GM12878 (cell line): ENCODE data around the gene ICE2. TPM values are rescaled to one million over a fixed set of nuclear protein-coding genes. Genes with fewer than 3 reads are reported as not detected.

ENCODE experiments used
- ATAC-seq: fragments of 200-7000 bp; cut with Tn5 transposase; 3 replicates; pipeline ENCODE4 v1.9.1; 2020; ENCODE audit warnings: mild to moderate bottlenecking, moderate library complexity
- BruUV-seq: library from RNA; stranded (reverse); fragments of 400-500 nt; replicated peaks from 2 replicates; lab custom pipeline; 2021; lab: Mats Ljungman, UMichigan
- CTCF ChIA-PET: fragments of 300-600 bp; sonication (Branson Sonifier 250); formaldehyde crosslinking; extraction: SDS; loops from one replicate; lab custom pipeline; 2021; ENCODE audit warnings: inconsistent platforms; lab: Yijun Ruan, JAX
- POLR2A ChIA-PET: fragments of 350-600 bp; formaldehyde crosslinking; extraction: SDS; loops from one replicate; lab custom pipeline; 2021; ENCODE audit warnings: inconsistent platforms; lab: Charles Lee
- RAD21 ChIA-PET: fragments of 300-600 bp; sonication (Branson Sonifier 250); formaldehyde crosslinking; loops from one replicate; lab custom pipeline; 2023; ENCODE audit warnings: antibody characterized with exemption; ENCODE audit not compliant: unreplicated experiment; lab: Charles Lee
- SMC1A ChIA-PET: fragments of 300-600 bp; sonication (Branson Sonifier 250); formaldehyde crosslinking; loops from one replicate; lab custom pipeline; 2023; ENCODE audit not compliant: unreplicated experiment, uncharacterized antibody; lab: Charles Lee
- DNase-seq: peaks from one replicate; pipeline ENCODE4 v3.0.0-alpha.2; 2011; ENCODE audit warnings: low read depth, low spot score
- FAIRE-seq: peaks from 3 replicates; lab custom pipeline; 2011; peaks lifted over from hg19 to GRCh38; lab: Jason Lieb, UNC
- H2AFZ ChIP-seq: 2 replicates; pipeline ENCODE4 v1.6.0; 2011; ENCODE audit warnings: low read depth, low read length, control low read depth; ENCODE audit not compliant: control insufficient read depth
- H3K27ac ChIP-seq: 2 replicates; pipeline ENCODE4 v1.5.1; 2011; ENCODE audit warnings: control low read depth; ENCODE audit not compliant: control insufficient read depth, insufficient read depth
- H3K27me3 ChIP-seq, 2 experiments: replicated peaks in 1 of 2; 2 replicates each; pipeline versions ENCODE4 v1.6.0 to v1.6.1; 2011; ENCODE audit warnings: low read length in 1 of 2; ENCODE audit not compliant: control insufficient read depth in 2 of 2, insufficient read depth in 2 of 2
- H3K36me3 ChIP-seq, 2 experiments: 2 replicates each; pipeline ENCODE4 v1.5.1; 2011; ENCODE audit warnings: low read length in 1 of 2; ENCODE audit not compliant: control insufficient read depth in 2 of 2, insufficient read depth in 2 of 2
- H3K4me1 ChIP-seq: 2 replicates; pipeline ENCODE4 v1.6.1; 2011; ENCODE audit warnings: mild to moderate bottlenecking, low read length, moderate library complexity, mixed read lengths; ENCODE audit not compliant: control insufficient read depth, insufficient read depth
- H3K4me2 ChIP-seq: 2 replicates; pipeline ENCODE4 v1.6.0; 2011; ENCODE audit warnings: control low read depth; ENCODE audit not compliant: control insufficient read depth, insufficient read depth
- H3K4me3 ChIP-seq: fragments of 200-600 bp; sonication (generic); 2 replicates; pipeline ENCODE4 v1.5.1; 2016
- H3K79me2 ChIP-seq: 2 replicates; pipeline ENCODE4 v1.6.0; 2011; ENCODE audit warnings: low read length; ENCODE audit not compliant: control insufficient read depth, insufficient read depth
- H3K9ac ChIP-seq: 2 replicates; pipeline ENCODE4 v1.8.0; 2011; ENCODE audit warnings: low read length, control low read depth, mixed read lengths; ENCODE audit not compliant: control insufficient read depth, insufficient read depth
- H3K9me3 ChIP-seq: replicated peaks from 3 replicates; pipeline ENCODE4 v1.5.1; 2011; ENCODE audit warnings: mild to moderate bottlenecking, low read length; ENCODE audit not compliant: control insufficient read depth, insufficient read depth
- H4K20me1 ChIP-seq: 2 replicates; pipeline ENCODE4 v1.6.0; 2011; ENCODE audit not compliant: control insufficient read depth, insufficient read depth
- CBX5 ChIP-seq: sonication (generic); IDR thresholded peaks from 2 replicates; pipeline ENCODE4 v1.6.1; 2016; ENCODE audit warnings: low read depth, moderate library complexity, mild to moderate bottlenecking, inconsistent platforms
- CTCF ChIP-seq, 3 experiments: IDR thresholded peaks in 2 of 3; conservative IDR thresholded peaks in 1 of 3; 2 replicates each; pipeline ENCODE4 v1.5.1; 2011; ENCODE audit warnings: low read depth in 3 of 3, low read length in 3 of 3, mild to moderate bottlenecking in 3 of 3, control low read depth in 2 of 3, moderate library complexity in 2 of 3, inconsistent platforms in 1 of 3, mixed read lengths in 1 of 3; ENCODE audit not compliant: control insufficient read depth in 2 of 3, insufficient read depth in 1 of 3; ENCODE audit errors: extremely low read depth in 1 of 3
- FOS ChIP-seq: IDR thresholded peaks from 3 replicates; pipeline ENCODE4 v1.6.1; 2011; ENCODE audit warnings: borderline replicate concordance; ENCODE audit not compliant: insufficient read length; ENCODE audit errors: extremely low read depth
- HDGF ChIP-seq: fragments of 450-650 bp; IDR thresholded peaks from 2 replicates; pipeline ENCODE4 v1.6.1; 2016; ENCODE audit warnings: antibody characterized with exemption
- NFXL1 ChIP-seq: fragments of 450-650 bp; IDR thresholded peaks from 2 replicates; pipeline ENCODE4 v1.6.1; 2017; ENCODE audit warnings: antibody characterized with exemption, mild to moderate bottlenecking, borderline replicate concordance
- NFYA ChIP-seq: IDR thresholded peaks from 2 replicates; pipeline ENCODE4 v1.6.1; 2011; ENCODE audit warnings: low read depth, mild to moderate bottlenecking, low read length, improper control_type of control experiment, borderline replicate concordance
- PAX5 ChIP-seq: IDR thresholded peaks from 2 replicates; pipeline ENCODE4 v1.6.1; 2011; ENCODE audit warnings: low read depth, low read length, borderline replicate concordance
- POU2F2 ChIP-seq: IDR thresholded peaks from 3 replicates; pipeline ENCODE4 v1.6.1; 2011; ENCODE audit warnings: low read depth, mild to moderate bottlenecking, low read length, borderline replicate concordance
- SKIL ChIP-seq: fragments of 450-650 bp; IDR thresholded peaks from 2 replicates; pipeline ENCODE4 v1.6.1; 2017; ENCODE audit warnings: mild to moderate bottlenecking, low read depth, inconsistent platforms; ENCODE audit not compliant: poor library complexity, severe bottlenecking
- TARDBP ChIP-seq: IDR thresholded peaks from 2 replicates; pipeline ENCODE4 v1.6.1; 2016; ENCODE audit warnings: borderline replicate concordance
- TCF3 ChIP-seq: IDR thresholded peaks from 2 replicates; pipeline ENCODE4 v1.6.1; 2012; ENCODE audit warnings: low read depth, mild to moderate bottlenecking, low read length, borderline replicate concordance; ENCODE audit not compliant: insufficient read depth
- WGBS: methylation state at CpG from one replicate; pipeline ENCODE4 v1.1.6; 2016; ENCODE audit warnings: low lambda C conversion rate; ENCODE audit not compliant: insufficient replicate concordance, insufficient coverage; ENCODE audit errors: missing lambda C conversion rate; 5-methylcytosine and 5-hydroxymethylcytosine counted together
- in situ Hi-C: fragments of 300-500 bp; cut with MboI; formaldehyde crosslinking; loops from 9 replicates; pipeline ENCODE4 v1.14.3; 2018; ENCODE audit warnings: mixed read lengths
- intact Hi-C: fragments of 100-400 bp; cut with micrococcal nuclease; formaldehyde crosslinking; loops from one replicate; pipeline ENCODE4 v1.14.2; 2022; ENCODE audit not compliant: unreplicated experiment
- polyA plus RNA-seq, 11 experiments: library from polyadenylated mRNA; depleted of rRNA in 4 of 11; unstranded in 6 of 11; stranded (reverse) in 5 of 11; fragments of >200 nt; fragmentation: Nextera tagmentation in 4 of 11; fragmentation: Illumina TruSeq in 1 of 11; extraction: Ambion mirVana in 4 of 11; extraction: Trizol in 1 of 11; gene quantifications; 1 replicate in 1 of 11; 2 replicates in 10 of 11; pipeline versions ENCODE4 v1.2.1 to v1.2.3, GENCODE V29; 2011 to 2016; ENCODE audit warnings: inconsistent platforms in 2 of 11, missing spikeins in 2 of 11, low read depth in 1 of 11
- total RNA-seq, 4 experiments: library from RNA; depleted of rRNA in 3 of 4; stranded (reverse); fragments of >200 nt in 3 of 4; fragmentation: Illumina TruSeq in 1 of 4; extraction: Trizol in 1 of 4; gene quantifications; 2 replicates each; pipeline versions ENCODE4 v1.2.1 to v1.2.3, GENCODE V29; 2013 to 2021
- TF ChIP-seq, protein P1 (sequence below): IDR thresholded peaks from 2 replicates; pipeline ENCODE4 v1.6.1; 2011; ENCODE audit warnings: low read depth, low read length, improper control_type of control experiment, borderline replicate concordance
- TF ChIP-seq, protein P2 (sequence below): fragments of 450-650 bp; IDR thresholded peaks from 2 replicates; pipeline ENCODE4 v1.6.1; 2017; ENCODE audit warnings: antibody characterized with exemption, mild to moderate bottlenecking, moderate library complexity
- TF ChIP-seq, protein P3 (sequence below): IDR thresholded peaks from 2 replicates; pipeline ENCODE4 v1.6.1; 2011; ENCODE audit warnings: borderline replicate concordance, low read depth, mild to moderate bottlenecking, moderate library complexity, low read length; ENCODE audit not compliant: insufficient read depth, poor library complexity, severe bottlenecking

ICE2 gene
- total and polyA plus RNA-seq, 10 of the 15 experiments (the other 5 are each of a cell fraction or from before 2014, with no cell fraction given), result 14.2 to 62.0 (median 44.9) TPM

- Histone ChIP-seq H3K4me2 (peak overlapping the region; percentile 99), H3K9me3 (no peaks in the 10 kb centered on the region), H4K20me1 (no peaks in the 10 kb centered on the region), H3K4me3 (peak overlapping the region; percentile 88; the same call in 1 of the 2 replicates), H3K36me3 (no peaks in the 10 kb centered on the region), H3K79me2 (peaks cover 38% of the 10 kb centered on the region), H3K4me1 (peaks cover 13% of the 10 kb centered on the region), H2AFZ (no peak overlapping the region), H3K27ac (no peak overlapping the region), H3K27me3 (no peaks in the 10 kb centered on the region), H3K9ac (no peak overlapping the region)
- no peak for DNase-seq
- ChIA-PET CTCF (interaction anchor here (0.6 to 2.4 kb wide), 6 partner anchors 23 to 141 kb away, joined by 3 to 9 read pairs (median 4); no protein-coding TSS in a partner anchor), RAD21 (no interaction called here), SMC1A (interaction anchor here (0.9 to 1.3 kb wide), 4 partner anchors 10 to 419 kb away, joined by 3 to 6 read pairs (median 3); no protein-coding TSS in a partner anchor), POLR2A (interaction anchor here (0.7 to 1.5 kb wide), 3 partner anchors 14 to 825 kb away, joined by 3 read pairs; no protein-coding TSS in a partner anchor)
- WGBS, result 98% methylated on average over 2 of the region's 3 CpGs
- no peak for FAIRE-seq
- intact Hi-C loops (no loop called here), in situ Hi-C loops (no loop called here)
- ATAC-seq, result no peak
- BruUV-seq, result no TSS peak
- TF ChIP-seq POU2F2, result no peak
- no peak for TF ChIP-seq TARDBP
- no peak for TF ChIP-seq SKIL
- TF ChIP-seq, protein P1, sequence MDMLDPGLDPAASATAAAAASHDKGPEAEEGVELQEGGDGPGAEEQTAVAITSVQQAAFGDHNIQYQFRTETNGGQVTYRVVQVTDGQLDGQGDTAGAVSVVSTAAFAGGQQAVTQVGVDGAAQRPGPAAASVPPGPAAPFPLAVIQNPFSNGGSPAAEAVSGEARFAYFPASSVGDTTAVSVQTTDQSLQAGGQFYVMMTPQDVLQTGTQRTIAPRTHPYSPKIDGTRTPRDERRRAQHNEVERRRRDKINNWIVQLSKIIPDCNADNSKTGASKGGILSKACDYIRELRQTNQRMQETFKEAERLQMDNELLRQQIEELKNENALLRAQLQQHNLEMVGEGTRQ, result no peak
- TF ChIP-seq, protein P2, sequence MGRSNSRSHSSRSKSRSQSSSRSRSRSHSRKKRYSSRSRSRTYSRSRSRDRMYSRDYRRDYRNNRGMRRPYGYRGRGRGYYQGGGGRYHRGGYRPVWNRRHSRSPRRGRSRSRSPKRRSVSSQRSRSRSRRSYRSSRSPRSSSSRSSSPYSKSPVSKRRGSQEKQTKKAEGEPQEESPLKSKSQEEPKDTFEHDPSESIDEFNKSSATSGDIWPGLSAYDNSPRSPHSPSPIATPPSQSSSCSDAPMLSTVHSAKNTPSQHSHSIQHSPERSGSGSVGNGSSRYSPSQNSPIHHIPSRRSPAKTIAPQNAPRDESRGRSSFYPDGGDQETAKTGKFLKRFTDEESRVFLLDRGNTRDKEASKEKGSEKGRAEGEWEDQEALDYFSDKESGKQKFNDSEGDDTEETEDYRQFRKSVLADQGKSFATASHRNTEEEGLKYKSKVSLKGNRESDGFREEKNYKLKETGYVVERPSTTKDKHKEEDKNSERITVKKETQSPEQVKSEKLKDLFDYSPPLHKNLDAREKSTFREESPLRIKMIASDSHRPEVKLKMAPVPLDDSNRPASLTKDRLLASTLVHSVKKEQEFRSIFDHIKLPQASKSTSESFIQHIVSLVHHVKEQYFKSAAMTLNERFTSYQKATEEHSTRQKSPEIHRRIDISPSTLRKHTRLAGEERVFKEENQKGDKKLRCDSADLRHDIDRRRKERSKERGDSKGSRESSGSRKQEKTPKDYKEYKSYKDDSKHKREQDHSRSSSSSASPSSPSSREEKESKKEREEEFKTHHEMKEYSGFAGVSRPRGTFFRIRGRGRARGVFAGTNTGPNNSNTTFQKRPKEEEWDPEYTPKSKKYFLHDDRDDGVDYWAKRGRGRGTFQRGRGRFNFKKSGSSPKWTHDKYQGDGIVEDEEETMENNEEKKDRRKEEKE, result no peak
- no peak for TF ChIP-seq TCF3
- TF ChIP-seq NFYA, result no peak
- TF ChIP-seq HDGF, result no peak
- TF ChIP-seq, protein P3, sequence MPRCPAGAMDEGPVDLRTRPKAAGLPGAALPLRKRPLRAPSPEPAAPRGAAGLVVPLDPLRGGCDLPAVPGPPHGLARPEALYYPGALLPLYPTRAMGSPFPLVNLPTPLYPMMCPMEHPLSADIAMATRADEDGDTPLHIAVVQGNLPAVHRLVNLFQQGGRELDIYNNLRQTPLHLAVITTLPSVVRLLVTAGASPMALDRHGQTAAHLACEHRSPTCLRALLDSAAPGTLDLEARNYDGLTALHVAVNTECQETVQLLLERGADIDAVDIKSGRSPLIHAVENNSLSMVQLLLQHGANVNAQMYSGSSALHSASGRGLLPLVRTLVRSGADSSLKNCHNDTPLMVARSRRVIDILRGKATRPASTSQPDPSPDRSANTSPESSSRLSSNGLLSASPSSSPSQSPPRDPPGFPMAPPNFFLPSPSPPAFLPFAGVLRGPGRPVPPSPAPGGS, result no peak
- no peak for TF ChIP-seq NFXL1
- no peak for TF ChIP-seq FOS
- no peak for TF ChIP-seq CTCF (IDR thresholded peaks at IDR 0.05 in 2 of 3, conservative IDR thresholded peaks at IDR 0.05 in 1 of 3; ENCODE audit: control insufficient read depth in 2 of 3, extremely low read depth in 1 of 3, insufficient read depth in 1 of 3, low read depth in 3 of 3, low read length in 3 of 3)
- no peak for TF ChIP-seq CBX5
- no peak for TF ChIP-seq PAX5
Measured at GRCh38 chr15:60480888-60481287, 1.9 kb upstream of the ICE2 start.
